ENCODE measurements around the gene ZG16.
"Not testable (repeated sequence)": the region's sequence is repeated elsewhere in the genome, so short reads cannot be mapped to it uniquely, and the experiment has no call there.

ZG16 gene

DNA sequence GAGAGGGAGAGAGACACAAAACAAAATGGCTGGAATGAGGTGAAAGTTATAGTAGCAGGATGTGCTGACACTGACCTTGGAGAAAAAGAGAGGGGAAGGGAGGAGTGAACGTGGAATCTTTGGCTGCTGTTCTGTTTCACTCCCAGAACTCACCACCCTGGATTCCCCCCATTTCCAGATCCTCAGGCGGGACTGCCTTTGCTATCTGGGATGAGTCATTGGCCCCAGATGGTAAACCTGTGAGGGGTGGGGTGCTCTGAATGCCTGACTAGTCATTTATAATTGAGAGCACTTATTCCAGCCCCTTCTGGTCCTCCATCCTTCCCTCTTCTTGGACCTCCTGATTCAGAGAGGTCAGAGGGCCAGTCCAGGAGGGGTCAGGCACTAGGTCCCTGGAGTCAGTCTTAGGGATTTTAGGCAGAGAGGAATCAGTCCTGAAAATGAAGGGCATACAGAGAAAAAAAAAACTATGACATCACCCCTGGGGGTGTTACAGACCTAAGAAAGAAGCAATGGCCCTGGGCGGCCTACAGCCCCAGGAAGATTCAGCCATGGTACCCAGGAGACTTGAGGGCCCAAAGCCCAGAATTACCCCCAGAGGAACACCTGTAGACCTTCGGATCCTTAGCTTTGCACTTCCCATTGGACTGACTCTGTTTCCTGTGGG is 2.2 kb upstream of the ZG16 start:
- no peak overlapping the region for H3K4me3 ChIP-seq (replicated peaks; ENCODE audit: low read depth, low read length)
- DNase-seq (ENCODE audit: low read depth): peak; percentile 35
- no peak for TF ChIP-seq CTCF (IDR thresholded peaks at IDR 0.05; ENCODE audit: low read length, missing control alignments)

DNA sequence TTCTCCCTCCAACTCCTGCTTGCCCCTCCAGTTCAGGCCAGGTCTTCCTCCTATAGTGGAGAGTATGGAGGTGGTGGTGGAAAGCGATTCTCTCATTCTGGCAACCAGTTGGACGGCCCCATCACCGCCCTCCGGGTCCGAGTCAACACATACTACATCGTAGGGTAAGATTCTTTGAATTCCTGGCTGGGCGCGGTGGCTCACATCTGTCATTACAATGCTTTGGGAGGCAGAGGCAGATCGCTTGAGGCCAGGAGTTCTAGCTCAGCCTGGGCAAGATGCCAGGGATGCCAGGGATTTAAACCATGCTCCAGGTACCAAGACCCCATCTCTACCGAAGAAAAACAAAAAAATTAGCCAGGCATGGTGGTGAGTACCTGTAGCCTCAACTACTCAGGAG is 1.4 kb downstream of the ZG16 start:
- no peak for DNase-seq (ENCODE audit: low read depth)
- H3K4me3 ChIP-seq (replicated peaks; ENCODE audit: low read depth, low read length): no peak overlapping the region
- no peak for TF ChIP-seq CTCF (IDR thresholded peaks at IDR 0.05; ENCODE audit: low read length, missing control alignments)

GRCh38 chr16:29783094-29783953 is 5.3 kb downstream of the ZG16 start:
- H3K4me3 ChIP-seq (replicated peaks; ENCODE audit: low read depth, low read length); DNase-seq (ENCODE audit: low read depth): not testable (repeated sequence)

- no peak overlapping the region for H3K4me3 ChIP-seq (replicated peaks; ENCODE audit: low read depth, low read length)
- DNase-seq (ENCODE audit: low read depth): no peak
- no peak for TF ChIP-seq CTCF (IDR thresholded peaks at IDR 0.05; ENCODE audit: low read length, missing control alignments)
Observed at GRCh38 chr16:29784157-29784556, 6.1 kb downstream of the ZG16 start.

DNA sequence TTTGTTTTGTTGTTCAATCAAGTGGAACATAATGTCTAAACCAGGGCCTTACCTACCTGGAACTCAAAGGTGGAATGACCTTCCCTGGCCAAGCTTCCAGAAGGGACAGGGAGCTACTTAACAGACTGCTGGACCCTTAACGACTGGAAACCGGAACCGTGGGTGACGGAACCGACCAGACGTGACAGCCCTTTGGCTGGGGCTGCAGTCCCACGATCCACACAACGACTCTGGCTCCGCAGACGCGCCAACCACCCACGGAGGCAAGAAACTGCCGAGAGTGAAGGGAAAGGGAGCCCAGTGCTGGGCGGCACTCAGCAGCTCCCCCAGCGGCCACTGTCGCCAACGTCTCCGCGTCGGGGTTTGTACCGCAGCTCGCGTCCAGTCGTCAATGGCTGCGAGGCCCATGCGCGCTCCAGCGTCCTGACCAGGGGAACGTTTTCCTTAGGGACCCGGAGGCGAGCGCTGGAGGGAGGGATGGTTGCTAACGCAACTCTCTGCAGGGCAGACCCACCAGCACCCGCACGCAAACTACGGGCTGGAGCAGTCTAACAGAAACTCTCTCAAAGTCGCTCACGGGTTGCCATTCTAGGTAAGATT is 6.9 kb downstream of the ZG16 start:
- peak overlapping the region; percentile 15 for H3K4me3 ChIP-seq (replicated peaks; ENCODE audit: low read depth, low read length)
- TF ChIP-seq CTCF (IDR thresholded peaks at IDR 0.05; ENCODE audit: low read length, missing control alignments): peak; percentile 83
- peak; percentile 72 for DNase-seq (ENCODE audit: low read depth)

DNA sequence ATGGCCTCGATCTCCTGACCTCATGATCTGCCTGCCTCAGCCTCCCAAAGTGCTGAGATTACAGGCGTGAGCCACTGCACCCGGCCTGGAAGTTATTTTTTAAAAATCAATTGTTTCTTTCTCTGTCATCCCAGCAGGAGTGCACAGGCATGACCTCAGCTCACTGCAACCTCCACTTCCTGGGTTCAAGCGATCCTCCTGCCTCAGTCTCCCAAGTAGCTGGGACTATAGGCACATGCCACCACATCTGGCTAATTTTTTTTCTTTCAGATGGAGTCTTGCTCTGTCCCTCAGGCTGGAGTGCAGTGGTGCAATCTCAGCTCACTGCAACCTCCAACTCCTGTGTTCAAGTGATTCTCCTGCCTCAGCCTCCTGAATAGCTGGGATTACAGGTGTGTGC is 9.1 kb downstream of the ZG16 start:
- not testable (repeated sequence) for H3K4me3 ChIP-seq (replicated peaks; ENCODE audit: low read depth, low read length); DNase-seq (ENCODE audit: low read depth)

- peak overlapping the region; percentile 76 for H3K4me3 ChIP-seq (replicated peaks; ENCODE audit: low read depth, low read length)
Observed at GRCh38 chr16:29789775-29790182, 11.7 kb downstream of the ZG16 start.

More at GRCh38 chr16:29789775-29790182, 11.7 kb downstream of the ZG16 start:
- DNase-seq (ENCODE audit: low read depth): no peak
- TF ChIP-seq CTCF (IDR thresholded peaks at IDR 0.05; ENCODE audit: low read length, missing control alignments): no peak

All from fibroblast of pulmonary artery (primary cell).